Panc1 (cell line): ENCODE results near the gene ARHGEF40. TPM values are rescaled to one million over a fixed set of nuclear protein-coding genes. Genes with fewer than 3 reads are reported as not detected.

Experiments
- ATAC-seq: fragments of 200-7000 bp; cut with Tn5 transposase; 2 replicates; pipeline ENCODE4 v1.9.1; 2020; ENCODE audit warnings: mild to moderate bottlenecking, moderate library complexity
- BruUV-seq: library from RNA; stranded (reverse); fragments of 400-500 nt; replicated peaks from 2 replicates; lab custom pipeline; 2021; lab: Mats Ljungman, UMichigan
- CTCF ChIA-PET: fragments of 300-600 bp; sonication (Branson Sonifier 250); formaldehyde crosslinking; loops from one replicate; lab custom pipeline; 2022; ENCODE audit warnings: antibody characterized with exemption; lab: Charles Lee
- POLR2A ChIA-PET: fragments of 300-600 bp; sonication (Branson Sonifier 250); formaldehyde crosslinking; loops from one replicate; lab custom pipeline; 2022; ENCODE audit warnings: antibody characterized with exemption; lab: Charles Lee
- DNase-seq: peaks from one replicate; pipeline ENCODE4 v3.0.0-alpha.2; 2010; ENCODE audit warnings: low read depth, low spot score
- H3K27ac ChIP-seq: 2 replicates; pipeline ENCODE4 v1.5.1; 2011; ENCODE audit warnings: mild to moderate bottlenecking, low read length, inconsistent platforms
- H3K27me3 ChIP-seq: fragments of 200-500 bp; sonication (Bioruptor generic); 2 replicates; pipeline ENCODE4 v1.6.0; 2014; ENCODE audit warnings: low read length, inconsistent platforms; ENCODE audit not compliant: control insufficient read depth, insufficient read depth
- H3K36me3 ChIP-seq: fragments of 200-500 bp; sonication (Bioruptor generic); 2 replicates; pipeline ENCODE4 v1.5.1; 2014; ENCODE audit warnings: inconsistent platforms, mild to moderate bottlenecking, low read length, moderate library complexity; ENCODE audit not compliant: control insufficient read depth, insufficient read depth
- H3K4me1 ChIP-seq: 2 replicates; pipeline ENCODE4 v1.5.1; 2011; ENCODE audit warnings: inconsistent platforms, mild to moderate bottlenecking, low read length, moderate library complexity; ENCODE audit not compliant: control insufficient read depth, insufficient read depth
- H3K4me3 ChIP-seq, 2 experiments: 2 replicates each; pipeline ENCODE4 v1.5.1; 2011 to 2012; ENCODE audit warnings: low read depth in 2 of 2, low read length in 2 of 2, mild to moderate bottlenecking in 2 of 2, inconsistent platforms in 1 of 2, moderate library complexity in 1 of 2
- H3K9me3 ChIP-seq: fragments of 200-500 bp; sonication (Bioruptor generic); 2 replicates; pipeline ENCODE4 v1.5.1; 2014; ENCODE audit warnings: low read depth, mild to moderate bottlenecking, inconsistent platforms, low read length, moderate library complexity; ENCODE audit not compliant: control insufficient read depth, insufficient read depth
- CTCF ChIP-seq: fragments of 450-650 bp; IDR thresholded peaks from 2 replicates; pipeline ENCODE4 v1.5.1; 2017; ENCODE audit warnings: mild to moderate bottlenecking
- POLR2AphosphoS5 ChIP-seq: IDR thresholded peaks from 2 replicates; pipeline ENCODE4 v1.6.1; 2012; ENCODE audit warnings: mild to moderate bottlenecking, low read depth, low read length, moderate library complexity
- REST ChIP-seq, 2 experiments: IDR thresholded peaks; 2 replicates each; pipeline ENCODE4 v1.6.1; 2011 to 2012; ENCODE audit warnings: low read depth in 2 of 2, control low read depth in 1 of 2, low read length in 1 of 2, mild to moderate bottlenecking in 1 of 2, moderate library complexity in 1 of 2; ENCODE audit not compliant: insufficient read depth in 1 of 2
- SIN3A ChIP-seq: IDR thresholded peaks from 2 replicates; pipeline ENCODE4 v1.6.1; 2012; ENCODE audit warnings: low read depth, mild to moderate bottlenecking, low read length, moderate library complexity, borderline replicate concordance; ENCODE audit not compliant: insufficient read depth
- TCF7L2 ChIP-seq: IDR thresholded peaks from 2 replicates; pipeline ENCODE4 v1.6.1; 2011; ENCODE audit warnings: mild to moderate bottlenecking, low read depth, low read length, inconsistent platforms
- in situ Hi-C: cut with HindIII; loops from 2 replicates; pipeline ENCODE4 v1.10.0; 2016; ENCODE audit warnings: low sequenced_read_pairs, low pct_unique_long_range_greater_than_20kb
- intact Hi-C: fragments of 100-400 bp; cut with micrococcal nuclease; formaldehyde crosslinking; loops from one replicate; pipeline ENCODE4 v1.10.0; 2022; ENCODE audit not compliant: unreplicated experiment
- total RNA-seq: library from RNA; stranded (reverse); gene quantifications from one replicate; pipeline ENCODE4 v1.2.1, GENCODE V29; 2021; ENCODE audit not compliant: unreplicated experiment

ARHGEF40 gene
- total RNA-seq, 1 experiment from 2014 or later: 11.1 TPM

GRCh38 chr14:21026988-21027315 lies 43.2 kb upstream of the ARHGEF40 start:
- DNase-seq (no peak), ATAC-seq (no peak)
- TF ChIP-seq SIN3A: no peak
- TF ChIP-seq POLR2AphosphoS5: no peak
- no peak for TF ChIP-seq TCF7L2
- TF ChIP-seq REST (IDR thresholded peaks at IDR 0.05; ENCODE audit: insufficient read depth in 1 of 2, low read depth in 2 of 2, low read length in 1 of 2): no peak
- no peak for TF ChIP-seq CTCF
- no TSS peak for BruUV-seq
- Histone ChIP-seq H3K9me3 (no peaks in the 10 kb centered on the region), H3K4me3 (no peak overlapping the region), H3K4me1 (no peaks in the 10 kb centered on the region; the same call in 1 of the 2 replicates), H3K36me3 (no peaks in the 10 kb centered on the region), H3K27me3 (peaks cover 2% of the 10 kb centered on the region; the same call in 1 of the 2 replicates), H3K27ac (no peak overlapping the region)
- in situ Hi-C loops: no loop called here
- CTCF ChIA-PET: no interaction called here
- POLR2A ChIA-PET: no interaction called here
- intact Hi-C loops: no loop called here

- intact Hi-C loops: no loop called here
- Histone ChIP-seq H3K27ac (no peak within 1 kb of the TSS), H3K4me3 (no peak within 1 kb of the TSS), H3K27me3 (no peaks in the 10 kb centered on the region; the same call in none of the 2 replicates), H3K4me1 (no peaks in the 10 kb centered on the region; the same call in 1 of the 2 replicates), H3K9me3 (no peaks in the 10 kb centered on the region), H3K36me3 (no peaks in the 10 kb centered on the region)
- in situ Hi-C loops: no loop called here
- ChIA-PET CTCF (no interaction called here), POLR2A (no interaction called here)
- TF ChIP-seq TCF7L2 (no peak), SIN3A (no peak), REST (IDR thresholded peaks at IDR 0.05; ENCODE audit: insufficient read depth in 1 of 2, low read depth in 2 of 2, low read length in 1 of 2) (no peak), POLR2AphosphoS5 (no peak), CTCF (no peak)
- ATAC-seq (no peak), DNase-seq (no peak)
- no TSS peak for BruUV-seq
Observed at GRCh38 chr14:21029917-21030316, 40.2 kb upstream of the ARHGEF40 start, which contains the start of gene TPPP2. TPPP2 (plus strand) TSS chr14:21030217; CDS start chr14:21030582, 365 bp downstream.
